GM21825 (cell line): Measurements from ENCODE around the gene IFRD1.

Experiments used
- ATAC-seq: cut with Tn5 transposase; IDR thresholded peaks from one replicate; pipeline ENCODE4 v1.9.1; 2021; ENCODE audit warnings: mild to moderate bottlenecking, moderate library complexity; ENCODE audit not compliant: unreplicated experiment

IFRD1 gene

GRCh38 chr7:112485766-112486165 is 35.5 kb downstream of the IFRD1 start:
- ATAC-seq = no peak

DNA sequence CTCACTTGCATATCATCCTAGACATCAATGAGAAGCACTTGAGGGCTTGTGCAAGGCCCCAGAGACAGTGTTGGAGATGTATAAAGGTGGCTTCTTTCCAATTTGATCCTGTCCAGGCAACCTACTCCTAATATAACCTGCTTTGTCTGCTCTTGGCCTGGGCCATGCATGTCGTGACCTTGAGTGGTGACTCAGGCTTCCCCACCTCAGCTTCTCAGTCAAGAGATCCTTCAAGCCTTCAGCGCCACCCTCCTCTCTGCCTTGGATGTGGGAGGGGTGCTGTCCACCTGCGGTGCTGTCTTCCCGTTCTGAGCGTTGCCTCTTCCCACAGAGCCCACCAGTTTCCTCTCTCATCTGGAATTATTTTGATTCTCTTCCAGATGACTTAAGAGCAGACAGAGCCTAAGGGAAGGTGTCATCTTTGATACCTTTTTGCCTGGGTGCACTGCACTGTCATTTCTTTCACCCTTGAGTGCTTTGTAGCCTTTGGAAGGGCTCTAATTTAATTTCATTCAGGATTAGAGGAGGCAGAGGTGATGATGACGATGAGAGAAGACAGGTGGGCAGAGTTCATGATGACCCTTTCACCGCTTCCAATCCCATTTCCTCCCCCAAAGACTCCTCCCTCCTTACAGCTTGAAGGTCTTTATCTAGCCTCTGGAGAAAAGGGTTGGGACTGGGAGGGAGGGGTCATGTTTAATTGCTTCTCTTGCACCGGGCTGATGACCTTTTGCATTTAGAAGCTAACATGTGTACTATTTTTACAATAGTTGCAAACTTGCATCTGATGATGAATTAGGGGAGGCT is 37.4 kb downstream of the IFRD1 start:
- no peak for ATAC-seq

GRCh38 chr7:112488264-112488552 is 37.9 kb downstream of the IFRD1 start:
- ATAC-seq = no peak

GRCh38 chr7:112492186-112492585 is 41.9 kb downstream of the IFRD1 start:
- ATAC-seq = no peak

- ATAC-seq = no peak
Observed at GRCh38 chr7:112494656-112495055, 44.4 kb downstream of the IFRD1 start.

GRCh38 chr7:112495156-112495788 is 45.0 kb downstream of the IFRD1 start:
- no peak for ATAC-seq

DNA sequence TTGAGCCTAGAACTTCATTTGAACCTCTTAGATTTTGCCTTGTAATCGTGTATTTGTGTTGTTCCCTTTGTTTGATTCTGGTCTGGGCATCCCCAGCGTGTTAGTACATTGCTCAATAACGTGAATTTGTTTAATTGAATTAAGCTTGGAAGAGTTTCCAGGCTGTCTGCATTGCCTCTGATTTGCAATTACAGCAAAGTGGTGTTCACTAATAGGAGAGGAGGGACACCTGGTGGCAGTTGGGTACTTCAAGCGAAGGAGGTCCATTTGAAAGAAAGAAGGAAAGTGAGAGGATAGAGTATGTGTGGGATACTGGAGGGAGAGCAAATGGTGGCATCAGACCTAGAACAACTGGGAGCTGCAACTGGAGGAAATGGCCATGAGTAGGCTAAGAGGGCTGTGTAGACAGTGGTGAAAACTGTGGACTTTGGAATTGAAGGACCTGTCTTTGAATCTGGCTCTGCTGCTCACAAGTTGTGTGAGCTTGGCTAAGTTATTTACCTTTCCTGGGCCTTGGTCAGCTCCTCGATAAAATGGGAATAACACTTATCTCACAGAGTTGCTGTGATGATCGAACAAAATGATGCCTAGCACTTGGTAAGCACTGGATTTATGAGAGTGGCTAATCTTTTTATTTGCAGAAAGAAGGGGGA is 45.7 kb downstream of the IFRD1 start:
- peak; percentile 46 for ATAC-seq

DNA sequence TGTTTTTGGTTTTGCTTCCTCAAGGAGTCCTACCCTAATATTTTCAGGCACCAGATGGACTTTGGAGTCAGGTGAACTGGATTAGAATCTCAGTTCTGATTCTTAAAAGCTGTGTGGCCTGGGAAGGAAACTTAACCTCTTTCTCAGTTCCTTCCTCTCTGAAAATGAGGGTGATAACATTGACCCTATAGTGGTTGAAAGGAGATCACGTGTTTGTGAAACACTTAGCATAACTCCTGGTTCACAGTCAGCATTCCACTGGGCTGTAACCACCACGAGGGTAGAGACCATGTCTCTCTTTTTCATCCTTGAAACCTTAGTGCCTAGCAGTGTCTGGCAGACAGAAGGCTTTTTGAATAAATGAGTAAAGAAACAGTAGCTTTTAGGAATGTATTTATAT is 47.2 kb downstream of the IFRD1 start:
- peak; percentile 83 for ATAC-seq

- no peak for ATAC-seq
Observed at GRCh38 chr7:112500619-112501018, 50.4 kb downstream of the IFRD1 start.

- ATAC-seq = no peak
Observed at GRCh38 chr7:112501801-112502503, 51.7 kb downstream of the IFRD1 start.

DNA sequence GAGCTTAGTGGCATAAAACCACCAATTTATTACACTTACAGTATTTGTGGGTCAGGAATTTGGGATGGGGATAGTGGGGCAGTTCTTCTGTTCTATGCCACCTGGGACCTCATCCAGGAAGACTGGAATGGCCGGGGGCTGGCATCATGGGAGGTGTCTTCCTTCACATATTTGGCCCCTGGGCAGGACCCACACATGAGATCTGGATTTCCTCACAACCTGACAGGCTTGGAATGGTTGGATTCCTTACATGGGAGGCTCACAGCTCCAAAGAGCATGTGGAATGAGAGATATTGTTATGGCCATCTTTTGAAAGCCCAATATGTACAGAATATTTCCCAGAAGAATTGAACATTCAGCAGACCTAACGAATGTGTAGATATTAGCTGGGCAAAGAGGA is 52.4 kb downstream of the IFRD1 start:
- no peak for ATAC-seq

DNA sequence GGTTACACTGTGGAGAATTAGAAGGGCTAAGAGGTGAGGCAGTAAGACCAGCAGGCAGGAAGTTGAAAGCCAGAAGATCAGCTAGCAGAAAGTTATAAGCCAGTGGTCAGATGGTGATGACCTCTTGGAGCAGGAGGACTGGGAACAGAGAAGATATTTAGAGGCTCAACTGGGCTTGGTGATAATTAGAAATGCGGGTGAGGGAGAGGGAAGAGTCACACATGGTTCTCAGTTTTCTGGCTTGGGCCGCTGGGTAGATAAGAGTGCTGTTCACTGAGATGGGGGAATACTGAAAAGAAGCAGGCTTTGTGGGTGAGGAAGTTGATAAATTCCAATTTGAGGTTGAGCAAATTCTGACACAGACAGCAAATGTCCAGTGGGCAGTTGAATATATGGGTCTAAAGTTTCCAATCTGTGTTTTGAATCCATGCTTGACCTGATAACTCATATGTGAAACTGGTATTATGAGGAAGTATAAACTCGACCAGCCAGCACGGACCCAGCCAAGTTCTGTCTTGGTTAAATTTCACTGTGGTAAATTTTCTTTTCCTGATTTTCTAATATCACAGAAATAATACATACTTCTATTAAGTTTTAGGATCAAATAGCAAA is 53.2 kb downstream of the IFRD1 start:
- no peak for ATAC-seq

GRCh38 chr7:112504093-112504695 is 53.9 kb downstream of the IFRD1 start:
- no peak for ATAC-seq

DNA sequence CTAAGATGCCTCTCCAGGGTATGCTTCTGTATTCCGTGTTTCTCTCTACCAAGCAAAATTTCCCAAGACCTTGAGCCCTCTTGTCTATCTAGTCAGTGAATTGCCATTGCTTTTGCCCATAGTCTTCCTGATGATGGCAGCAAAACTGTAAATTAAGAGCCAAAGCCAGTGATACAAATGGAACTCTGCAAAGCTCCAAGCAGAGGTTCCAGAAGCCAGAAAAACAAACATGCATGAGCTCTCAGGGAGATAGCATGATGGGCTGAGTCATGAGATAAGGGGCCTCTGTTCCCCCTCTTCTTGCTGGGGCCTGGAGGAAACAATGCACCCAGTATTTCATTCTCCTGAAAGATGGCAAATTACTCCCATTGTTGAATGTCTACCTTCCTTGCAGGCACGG is 55.2 kb downstream of the IFRD1 start:
- ATAC-seq = no peak

- no peak for ATAC-seq
Observed at GRCh38 chr7:112508404-112508803, 58.1 kb downstream of the IFRD1 start.

DNA sequence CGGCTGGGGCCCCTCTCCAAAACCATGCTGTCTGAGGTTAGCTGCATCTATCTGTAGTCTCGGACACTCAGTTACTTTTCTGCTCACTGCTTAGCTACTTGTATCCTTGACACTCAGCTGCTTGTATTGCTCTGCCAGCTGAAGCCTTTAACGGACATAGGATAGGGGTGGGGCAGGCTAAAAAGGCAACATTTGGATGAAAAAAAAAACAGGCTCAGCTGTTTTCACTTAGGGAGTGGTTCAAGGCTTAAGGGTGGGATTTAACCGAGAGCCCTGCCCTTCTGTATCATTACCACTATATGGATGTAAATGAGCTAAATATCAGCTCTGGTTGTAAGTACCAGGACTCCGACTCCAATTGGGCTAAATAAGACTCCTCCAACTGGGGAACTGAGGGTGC is 59.1 kb downstream of the IFRD1 start:
- no peak for ATAC-seq

DNA sequence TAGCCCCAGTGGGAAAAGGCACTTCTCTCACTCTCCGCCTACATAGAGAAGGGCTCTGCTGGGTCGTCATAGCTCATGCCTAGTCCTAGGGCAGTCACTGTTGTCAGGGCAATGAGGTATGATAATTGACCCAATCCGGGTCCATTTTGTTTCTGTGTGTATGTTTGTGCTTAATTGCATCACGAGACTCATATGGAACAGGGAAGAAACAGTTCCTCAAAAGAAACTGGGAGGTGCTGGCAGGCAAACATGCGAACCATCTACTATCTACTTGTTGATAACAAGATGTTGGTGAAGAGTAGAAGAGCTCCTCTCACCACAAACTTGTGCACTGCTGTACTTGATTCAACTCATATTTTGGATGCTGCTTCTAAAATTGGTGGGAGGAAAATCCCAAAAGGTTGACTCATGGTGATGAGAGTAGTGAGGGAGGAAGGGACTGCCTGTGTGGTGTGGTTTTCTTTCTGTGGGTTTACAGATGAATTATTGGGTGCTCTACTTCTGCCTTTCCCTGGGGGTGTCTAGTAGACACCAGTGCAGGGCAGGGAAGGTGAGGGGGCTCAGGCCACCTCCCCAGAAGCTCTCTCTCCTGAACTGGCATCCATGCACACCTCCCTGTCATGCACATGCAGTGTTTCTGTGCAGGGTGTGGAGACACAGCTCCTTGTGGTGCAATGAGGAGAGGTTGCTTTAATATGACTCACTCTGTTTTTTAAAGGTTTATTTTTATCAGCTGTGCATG is 59.9 kb downstream of the IFRD1 start:
- ATAC-seq = no peak

- ATAC-seq = no peak
Observed at GRCh38 chr7:112510743-112511110, 60.5 kb downstream of the IFRD1 start.

DNA sequence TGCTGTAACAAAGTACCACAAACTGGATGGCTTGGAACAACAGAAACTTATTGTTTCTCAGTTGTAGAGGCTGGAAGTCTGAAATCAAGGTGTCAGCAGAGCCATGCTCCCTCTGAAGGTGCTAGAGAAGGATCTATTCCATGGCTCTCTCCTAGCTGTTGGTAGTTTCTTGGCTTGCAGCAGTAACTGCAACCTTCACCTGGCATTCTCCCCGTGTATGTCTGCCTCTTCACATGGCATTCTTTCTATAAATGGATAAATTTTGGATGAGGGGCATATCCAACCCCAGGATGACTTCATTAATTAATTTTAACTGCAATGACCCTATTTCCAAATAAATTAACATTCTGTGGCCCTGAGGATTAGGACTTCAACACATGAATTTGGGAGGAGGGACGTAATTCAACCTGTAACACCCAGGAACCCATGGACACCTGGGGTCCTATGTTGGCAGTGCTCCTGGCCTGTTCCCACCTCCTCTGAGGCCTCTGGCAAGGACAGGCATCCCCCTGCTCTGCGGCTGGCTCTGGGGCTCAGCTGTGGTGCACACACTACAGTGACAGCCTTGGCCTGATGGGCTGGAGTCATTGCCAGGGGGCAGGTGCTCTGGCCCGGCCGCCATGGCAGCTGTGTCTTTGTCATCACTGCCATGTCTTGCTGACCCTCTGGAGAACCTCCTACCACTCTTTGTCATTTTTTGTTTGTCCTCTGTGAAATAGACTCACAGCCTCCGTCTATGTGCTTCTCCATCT is 61.4 kb downstream of the IFRD1 start:
- ATAC-seq = no peak
